Smooth muscle cell (in vitro differentiated cells): Measurements from ENCODE around the gene PSMC4. TPM values are rescaled to one million over a fixed set of nuclear protein-coding genes. Genes with fewer than 3 reads are reported as not detected.
"Not testable (repeated sequence)": the region's sequence is repeated elsewhere in the genome, so short reads cannot be mapped to it uniquely, and the experiment has no call there.

Source experiments
- DNase-seq: peaks from one replicate; lab custom pipeline; 2025; ENCODE audit not compliant: unreplicated experiment; lab: John Stamatoyannopoulos, UW
- H2AFZ ChIP-seq: fragments of 200-600 bp; sonication (generic); 2 replicates; pipeline ENCODE4 v1.6.0; 2016; ENCODE audit warnings: antibody characterized with exemption, low read depth, mild to moderate bottlenecking
- H3F3A ChIP-seq: fragments of 200-600 bp; sonication (generic); 2 replicates; pipeline ENCODE4 v1.6.0; 2017; ENCODE audit warnings: antibody characterized with exemption, low read depth
- H3K27ac ChIP-seq: fragments of 200-600 bp; sonication (generic); 2 replicates; pipeline ENCODE4 v1.5.1; 2016; ENCODE audit warnings: low read depth, mild to moderate bottlenecking
- H3K27me3 ChIP-seq: fragments of 200-600 bp; sonication (generic); 2 replicates; pipeline ENCODE4 v1.6.1; 2016; ENCODE audit warnings: low read depth, mild to moderate bottlenecking
- H3K36me3 ChIP-seq: fragments of 200-600 bp; sonication (generic); 2 replicates; pipeline ENCODE4 v1.5.1; 2016; ENCODE audit warnings: low read depth
- H3K4me1 ChIP-seq: fragments of 200-600 bp; sonication (generic); 2 replicates; pipeline ENCODE4 v1.5.1; 2016; ENCODE audit warnings: low read depth
- H3K4me2 ChIP-seq: fragments of 200-600 bp; sonication (generic); 2 replicates; pipeline ENCODE4 v1.6.0; 2016; ENCODE audit warnings: mild to moderate bottlenecking
- H3K4me3 ChIP-seq: fragments of 200-600 bp; sonication (generic); 2 replicates; pipeline ENCODE4 v1.5.1; 2016; ENCODE audit warnings: mild to moderate bottlenecking
- H3K79me2 ChIP-seq: fragments of 200-600 bp; sonication (generic); 2 replicates; pipeline ENCODE4 v1.6.0; 2016; ENCODE audit warnings: low read depth, mild to moderate bottlenecking
- H3K9ac ChIP-seq: fragments of 200-600 bp; sonication (generic); 2 replicates; pipeline ENCODE4 v1.6.0; 2016; ENCODE audit warnings: low read depth
- H3K9me3 ChIP-seq: fragments of 200-600 bp; sonication (generic); replicated peaks from 2 replicates; pipeline ENCODE4 v1.5.1; 2016; ENCODE audit warnings: low read depth
- H4K20me1 ChIP-seq: fragments of 200-600 bp; sonication (generic); 2 replicates; pipeline ENCODE4 v1.6.0; 2016; ENCODE audit warnings: low read depth
- CTCF ChIP-seq: fragments of 200-600 bp; sonication (generic); IDR thresholded peaks from 2 replicates; pipeline ENCODE4 v1.5.1; 2017; ENCODE audit warnings: borderline replicate concordance, mild to moderate bottlenecking, antibody characterized with exemption; ENCODE audit not compliant: insufficient read depth, poor library complexity, severe bottlenecking
- WGBS: methylation state at CpG from one replicate; pipeline ENCODE4 v1.1.7; 2016; ENCODE audit warnings: low lambda C conversion rate; 5-methylcytosine and 5-hydroxymethylcytosine counted together
- polyA plus RNA-seq: library from polyadenylated mRNA; unstranded; fragments of >200 nt; fragmentation: Nextera tagmentation; extraction: Ambion mirVana; gene quantifications from 2 replicates; pipeline ENCODE4 v1.2.1, GENCODE V29; 2016
- total RNA-seq: library from RNA; depleted of rRNA; stranded (reverse); fragments of >200 nt; gene quantifications from 2 replicates; pipeline ENCODE4 v1.2.3, GENCODE V29; 2014

The PSMC4 gene
- total and polyA plus RNA-seq, 2 experiments from 2014 or later, result 117 to 120 TPM

GRCh38 chr19:39949026-39949747 is 21.8 kb upstream of the PSMC4 start:
- no peaks in the 10 kb centered on the region for H3K4me1 ChIP-seq
- no peaks in the 10 kb centered on the region for H4K20me1 ChIP-seq
- no peak overlapping the region for H2AFZ ChIP-seq
- no peak overlapping the region for H3K9ac ChIP-seq
- H3K36me3 ChIP-seq, result no peaks in the 10 kb centered on the region
- no peak overlapping the region for H3K4me3 ChIP-seq
- H3K9me3 ChIP-seq, result no peaks in the 10 kb centered on the region
- no peak overlapping the region for H3K4me2 ChIP-seq
- H3K27ac ChIP-seq, result no peak overlapping the region
- TF ChIP-seq CTCF, result no peak
- H3K27me3 ChIP-seq, result no peaks in the 10 kb centered on the region
- H3F3A ChIP-seq, result no peaks in the 10 kb centered on the region
- no peak for DNase-seq
- 83% methylated on average over 2 of the region's 2 CpGs for WGBS
- no peaks in the 10 kb centered on the region for H3K79me2 ChIP-seq

GRCh38 chr19:39951065-39951650 is 19.8 kb upstream of the PSMC4 start:
- Histone ChIP-seq H3K36me3 (no peaks in the 10 kb centered on the region), H3K27ac (no peak overlapping the region), H3K27me3 (no peaks in the 10 kb centered on the region), H4K20me1 (no peaks in the 10 kb centered on the region), H3K4me3 (no peak overlapping the region), H3K79me2 (no peaks in the 10 kb centered on the region), H3K9me3 (no peaks in the 10 kb centered on the region), H3K9ac (no peak overlapping the region), H2AFZ (no peak overlapping the region), H3F3A (no peaks in the 10 kb centered on the region), H3K4me2 (no peak overlapping the region), H3K4me1 (no peaks in the 10 kb centered on the region)
- no peak for DNase-seq
- WGBS, result 90% methylated on average over 2 of the region's 2 CpGs
- TF ChIP-seq CTCF, result no peak

GRCh38 chr19:39951686-39952085 is 19.3 kb upstream of the PSMC4 start:
- no peak for TF ChIP-seq CTCF
- no peak overlapping the region for H3K9ac ChIP-seq
- H3K27ac ChIP-seq, result peak overlapping the region; percentile 32
- H3F3A ChIP-seq, result no peaks in the 10 kb centered on the region
- H3K4me1 ChIP-seq, result no peaks in the 10 kb centered on the region
- H3K79me2 ChIP-seq, result no peaks in the 10 kb centered on the region
- DNase-seq, result no peak
- H3K36me3 ChIP-seq, result no peaks in the 10 kb centered on the region
- H3K4me3 ChIP-seq, result no peak overlapping the region
- no peaks in the 10 kb centered on the region for H4K20me1 ChIP-seq
- WGBS, result 13% methylated on average over 3 of the region's 3 CpGs
- H3K4me2 ChIP-seq, result peak overlapping the region; percentile 11
- H2AFZ ChIP-seq, result no peak overlapping the region
- no peaks in the 10 kb centered on the region for H3K9me3 ChIP-seq
- no peaks in the 10 kb centered on the region for H3K27me3 ChIP-seq

GRCh38 chr19:39953915-39954314 is 17.1 kb upstream of the PSMC4 start:
- no peaks in the 10 kb centered on the region for H4K20me1 ChIP-seq
- no peak for TF ChIP-seq CTCF
- no peaks in the 10 kb centered on the region for H3K27me3 ChIP-seq
- no peaks in the 10 kb centered on the region for H3K9me3 ChIP-seq
- no peak for DNase-seq
- H3K4me3 ChIP-seq, result no peak overlapping the region
- no peaks in the 10 kb centered on the region for H3K36me3 ChIP-seq
- no peak overlapping the region for H3K27ac ChIP-seq
- H3K9ac ChIP-seq, result no peak overlapping the region
- H3F3A ChIP-seq, result no peaks in the 10 kb centered on the region
- H3K4me1 ChIP-seq, result no peaks in the 10 kb centered on the region
- H3K4me2 ChIP-seq, result no peak overlapping the region
- H3K79me2 ChIP-seq, result no peaks in the 10 kb centered on the region
- no peak overlapping the region for H2AFZ ChIP-seq
- 97% methylated on average over 7 of the region's 7 CpGs for WGBS

GRCh38 chr19:39957886-39958285 is 13.1 kb upstream of the PSMC4 start:
- not testable (repeated sequence) for H4K20me1 ChIP-seq

GRCh38 chr19:39958942-39959341 is 12.0 kb upstream of the PSMC4 start:
- not testable (repeated sequence) for H3K27me3 ChIP-seq, H3K9ac ChIP-seq, H3F3A ChIP-seq, H4K20me1 ChIP-seq, H3K4me3 ChIP-seq, H3K4me1 ChIP-seq, DNase-seq, H3K27ac ChIP-seq, H3K9me3 ChIP-seq, H2AFZ ChIP-seq, H3K36me3 ChIP-seq, H3K79me2 ChIP-seq, H3K4me2 ChIP-seq
- 90% methylated on average over 3 of the region's 3 CpGs for WGBS

More at GRCh38 chr19:39957886-39958285, 13.1 kb upstream of the PSMC4 start:
- H3F3A ChIP-seq, H3K4me2 ChIP-seq, H3K36me3 ChIP-seq, DNase-seq, H3K79me2 ChIP-seq, H3K9ac ChIP-seq, H3K27ac ChIP-seq, H2AFZ ChIP-seq, H3K4me3 ChIP-seq, H3K27me3 ChIP-seq, H3K9me3 ChIP-seq, H3K4me1 ChIP-seq: not testable (repeated sequence)
- WGBS, result 83% methylated on average over 5 of the region's 5 CpGs
